ENCODE results near the gene RNF224. TPM values are rescaled to one million over a fixed set of nuclear protein-coding genes. Genes with fewer than 3 reads are reported as not detected.
A peak's percentile ranks its signal among the peaks of the same experiment; 100 is the strongest.

The RNF224 gene
- total and polyA plus RNA-seq, 2 of the 13 experiments (the other 11 are each of a cell fraction or from before 2014, with no cell fraction given) = 0.09 TPM; not detected in 1

DNA sequence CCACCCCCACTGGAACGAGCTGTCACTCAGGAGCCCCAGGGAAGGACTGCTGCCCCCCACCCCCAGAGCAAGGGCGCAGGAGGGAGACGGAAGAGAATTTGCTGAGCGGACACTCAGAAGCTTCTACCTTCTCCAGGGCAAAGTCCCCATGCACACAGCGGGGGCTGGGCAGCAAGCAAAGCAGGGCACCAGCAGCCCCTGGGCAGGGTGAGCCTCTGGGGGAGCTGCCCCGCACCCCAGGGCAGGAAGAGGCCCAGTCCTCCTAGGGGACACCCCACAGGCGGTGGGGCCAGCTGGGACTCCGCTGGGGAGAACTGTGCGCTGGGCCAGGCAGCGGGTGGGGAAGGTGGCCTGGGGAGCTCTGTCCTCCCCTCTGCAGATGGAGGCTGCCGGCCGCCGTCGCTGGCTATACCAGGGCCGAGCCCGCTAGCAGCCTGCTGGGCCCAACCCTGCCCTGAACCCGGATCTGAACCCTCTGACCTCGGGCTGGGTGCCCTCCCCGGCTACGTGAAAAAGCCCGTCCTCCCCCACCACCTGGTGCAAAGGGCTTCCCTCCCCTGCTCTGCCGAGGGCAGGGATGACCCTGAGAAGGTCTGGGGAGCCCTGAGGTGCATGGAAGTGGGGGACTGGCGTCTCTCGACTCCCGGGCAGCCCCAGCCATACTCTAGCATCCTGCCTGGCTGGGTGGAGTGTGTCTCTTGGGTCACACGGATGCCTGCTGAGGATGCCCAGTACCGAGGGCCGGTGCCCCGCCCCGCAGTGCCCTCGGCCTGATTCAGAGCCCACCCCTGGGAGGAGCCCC lies 2.8 kb downstream of the RNF224 start (continued):
- TF ChIP-seq ZNF790 (CRISPR knock-in tag; IDR thresholded peaks at IDR 0.05; ENCODE audit: borderline replicate concordance) = no peak
- TF ChIP-seq SMAD1 (CRISPR knock-in tag; IDR thresholded peaks at IDR 0.05; ENCODE audit: borderline replicate concordance, low read depth) = peak; percentile 20; the same call in 1 of the 2 replicates
- TF ChIP-seq, protein P1, sequence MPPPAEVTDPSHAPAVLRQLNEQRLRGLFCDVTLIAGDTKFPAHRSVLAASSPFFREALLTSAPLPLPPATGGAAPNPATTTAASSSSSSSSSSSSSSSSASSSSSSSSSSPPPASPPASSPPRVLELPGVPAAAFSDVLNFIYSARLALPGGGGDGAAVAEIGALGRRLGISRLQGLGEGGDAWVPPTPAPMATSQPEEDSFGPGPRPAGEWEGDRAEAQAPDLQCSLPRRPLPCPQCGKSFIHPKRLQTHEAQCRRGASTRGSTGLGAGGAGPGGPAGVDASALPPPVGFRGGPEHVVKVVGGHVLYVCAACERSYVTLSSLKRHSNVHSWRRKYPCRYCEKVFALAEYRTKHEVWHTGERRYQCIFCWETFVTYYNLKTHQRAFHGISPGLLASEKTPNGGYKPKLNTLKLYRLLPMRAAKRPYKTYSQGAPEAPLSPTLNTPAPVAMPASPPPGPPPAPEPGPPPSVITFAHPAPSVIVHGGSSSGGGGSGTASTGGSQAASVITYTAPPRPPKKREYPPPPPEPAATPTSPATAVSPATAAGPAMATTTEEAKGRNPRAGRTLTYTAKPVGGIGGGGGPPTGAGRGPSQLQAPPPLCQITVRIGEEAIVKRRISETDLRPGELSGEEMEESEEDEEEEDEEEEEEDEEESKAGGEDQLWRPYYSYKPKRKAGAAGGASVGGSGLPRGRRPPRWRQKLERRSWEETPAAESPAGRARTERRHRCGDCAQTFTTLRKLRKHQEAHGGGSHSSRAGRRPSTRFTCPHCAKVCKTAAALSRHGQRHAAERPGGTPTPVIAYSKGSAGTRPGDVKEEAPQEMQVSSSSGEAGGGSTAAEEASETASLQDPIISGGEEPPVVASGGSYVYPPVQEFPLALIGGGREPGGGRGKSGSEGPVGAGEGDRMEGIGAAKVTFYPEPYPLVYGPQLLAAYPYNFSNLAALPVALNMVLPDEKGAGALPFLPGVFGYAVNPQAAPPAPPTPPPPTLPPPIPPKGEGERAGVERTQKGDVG (CRISPR knock-in tag; IDR thresholded peaks at IDR 0.05; ENCODE audit: borderline replicate concordance) = no peak
- TF ChIP-seq ZFP62 (CRISPR knock-in tag; IDR thresholded peaks at IDR 0.05) = no peak
- TF ChIP-seq, protein P2, sequence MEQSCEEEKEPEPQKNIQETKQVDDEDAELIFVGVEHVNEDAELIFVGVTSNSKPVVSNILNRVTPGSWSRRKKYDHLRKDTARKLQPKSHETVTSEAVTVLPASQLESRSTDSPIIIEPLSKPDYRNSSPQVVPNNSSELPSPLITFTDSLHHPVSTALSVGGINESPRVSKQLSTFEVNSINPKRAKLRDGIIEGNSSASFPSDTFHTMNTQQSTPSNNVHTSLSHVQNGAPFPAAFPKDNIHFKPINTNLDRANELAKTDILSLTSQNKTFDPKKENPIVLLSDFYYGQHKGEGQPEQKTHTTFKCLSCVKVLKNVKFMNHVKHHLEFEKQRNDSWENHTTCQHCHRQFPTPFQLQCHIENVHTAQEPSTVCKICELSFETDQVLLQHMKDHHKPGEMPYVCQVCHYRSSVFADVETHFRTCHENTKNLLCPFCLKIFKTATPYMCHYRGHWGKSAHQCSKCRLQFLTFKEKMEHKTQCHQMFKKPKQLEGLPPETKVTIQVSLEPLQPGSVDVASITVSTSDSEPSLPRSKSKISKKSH (CRISPR knock-in tag; IDR thresholded peaks at IDR 0.05; ENCODE audit: borderline replicate concordance) = peak; percentile 46; the same call in 1 of the 2 replicates
- TF ChIP-seq, protein P3, sequence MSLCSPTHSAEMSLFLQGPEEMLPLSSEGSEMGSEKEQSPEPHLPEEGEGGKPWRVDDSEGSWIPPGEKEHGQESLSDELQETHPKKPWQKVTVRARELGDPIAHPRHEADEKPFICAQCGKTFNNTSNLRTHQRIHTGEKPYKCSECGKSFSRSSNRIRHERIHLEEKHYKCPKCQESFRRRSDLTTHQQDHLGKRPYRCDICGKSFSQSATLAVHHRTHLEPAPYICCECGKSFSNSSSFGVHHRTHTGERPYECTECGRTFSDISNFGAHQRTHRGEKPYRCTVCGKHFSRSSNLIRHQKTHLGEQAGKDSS (CRISPR knock-in tag; IDR thresholded peaks at IDR 0.05; ENCODE audit: borderline replicate concordance, low read depth) = no peak
- peak; percentile 67 for TF ChIP-seq MXD3 (CRISPR knock-in tag; IDR thresholded peaks at IDR 0.05)
- TF ChIP-seq ZNF607 (CRISPR knock-in tag; IDR thresholded peaks at IDR 0.05; ENCODE audit: borderline replicate concordance) = 0 out of 2 replicates have a peak, but pooled peaks have one; percentile 60
- no peak for TF ChIP-seq RCOR2 (CRISPR knock-in tag; IDR thresholded peaks at IDR 0.05)
- TF ChIP-seq ARHGAP35 (CRISPR knock-in tag; IDR thresholded peaks at IDR 0.05; ENCODE audit: borderline replicate concordance) = 0 out of 2 replicates have a peak, but pooled peaks have one; percentile 58
- TF ChIP-seq RFXANK (CRISPR knock-in tag; IDR thresholded peaks at IDR 0.05) = no peak
- TF ChIP-seq, protein P4, sequence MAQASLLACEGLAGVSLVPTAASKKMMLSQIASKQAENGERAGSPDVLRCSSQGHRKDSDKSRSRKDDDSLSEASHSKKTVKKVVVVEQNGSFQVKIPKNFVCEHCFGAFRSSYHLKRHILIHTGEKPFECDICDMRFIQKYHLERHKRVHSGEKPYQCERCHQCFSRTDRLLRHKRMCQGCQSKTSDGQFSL (CRISPR knock-in tag; IDR thresholded peaks at IDR 0.05) = peak; percentile 20; the same call in 1 of the 2 replicates
- 0 out of 2 replicates have a peak, but pooled peaks have one; percentile 19 for TF ChIP-seq ZMYM4 (CRISPR knock-in tag; IDR thresholded peaks at IDR 0.05)
- TF ChIP-seq ZNF678 (CRISPR knock-in tag; IDR thresholded peaks at IDR 0.05) = 0 out of 2 replicates have a peak, but pooled peaks have one; percentile 55
- TF ChIP-seq TRIM24 (CRISPR knock-in tag; IDR thresholded peaks at IDR 0.05) = no peak
- no peak for TF ChIP-seq ZFP36L2 (CRISPR knock-in tag; IDR thresholded peaks at IDR 0.05)
- peak; percentile 60 for TF ChIP-seq ZNF781 (CRISPR knock-in tag; IDR thresholded peaks at IDR 0.05; ENCODE audit: borderline replicate concordance, not compliant biosample characterization)
- no peak for TF ChIP-seq ZBTB42 (CRISPR knock-in tag; IDR thresholded peaks at IDR 0.05)
- TF ChIP-seq ZNF775 (CRISPR knock-in tag; IDR thresholded peaks at IDR 0.05; ENCODE audit: borderline replicate concordance) = peak; percentile 33; the same call in 1 of the 2 replicates
- TF ChIP-seq NPAS2 (CRISPR knock-in tag; IDR thresholded peaks at IDR 0.05; ENCODE audit: borderline replicate concordance) = no peak
- TF ChIP-seq ZNF17 (CRISPR knock-in tag; IDR thresholded peaks at IDR 0.05) = no peak
- TF ChIP-seq ZNF660 (CRISPR knock-in tag; IDR thresholded peaks at IDR 0.05; ENCODE audit: borderline replicate concordance, low read depth) = no peak; the same call in 1 of the 2 replicates
